AG09319 (cell line): Measurements from ENCODE around the gene SGO2.

Experiments
- DNase-seq: peaks from one replicate; pipeline ENCODE4 v3.0.0-alpha.2; 2010; ENCODE audit warnings: low read depth; ENCODE audit errors: extremely low read depth
- TF ChIP-seq, protein P1 (sequence below): IDR thresholded peaks from 2 replicates; pipeline ENCODE4 v1.5.1; 2011; ENCODE audit warnings: low read depth, mild to moderate bottlenecking, inconsistent platforms, low read length, moderate library complexity

SGO2 gene

DNA sequence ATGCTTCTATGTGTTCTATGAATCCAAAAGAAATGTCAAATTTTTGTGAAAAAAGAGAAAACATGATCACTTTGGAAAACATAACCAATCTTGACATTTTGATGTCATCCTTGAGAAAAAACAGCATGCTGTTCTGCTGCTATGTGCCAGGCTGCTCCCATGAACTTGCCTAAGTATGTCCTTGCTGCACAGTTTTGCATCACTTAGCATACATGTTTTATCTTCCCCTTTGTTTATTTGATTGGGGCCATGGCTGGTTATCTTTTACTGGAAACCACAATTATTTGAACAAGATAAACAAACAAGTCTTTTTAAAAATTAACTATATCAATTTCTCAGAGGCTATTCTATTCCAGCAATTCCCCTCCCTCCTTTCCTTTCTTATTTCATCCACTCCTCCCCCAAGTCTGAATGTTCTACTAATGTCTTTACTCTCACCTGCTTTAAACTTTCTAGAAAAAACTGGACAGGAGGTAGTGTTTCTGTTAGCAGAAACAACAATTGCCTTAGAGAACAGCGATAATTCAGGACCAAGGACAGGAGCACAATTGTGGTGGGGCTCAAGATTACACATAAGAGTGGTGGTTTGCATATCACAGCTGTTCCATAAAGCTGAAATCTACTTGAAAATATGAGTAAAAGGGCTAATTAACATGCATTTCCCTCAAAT lies 66.5 kb downstream of the SGO2 start:
- DNase-seq, result no peak
- TF ChIP-seq, protein P1, sequence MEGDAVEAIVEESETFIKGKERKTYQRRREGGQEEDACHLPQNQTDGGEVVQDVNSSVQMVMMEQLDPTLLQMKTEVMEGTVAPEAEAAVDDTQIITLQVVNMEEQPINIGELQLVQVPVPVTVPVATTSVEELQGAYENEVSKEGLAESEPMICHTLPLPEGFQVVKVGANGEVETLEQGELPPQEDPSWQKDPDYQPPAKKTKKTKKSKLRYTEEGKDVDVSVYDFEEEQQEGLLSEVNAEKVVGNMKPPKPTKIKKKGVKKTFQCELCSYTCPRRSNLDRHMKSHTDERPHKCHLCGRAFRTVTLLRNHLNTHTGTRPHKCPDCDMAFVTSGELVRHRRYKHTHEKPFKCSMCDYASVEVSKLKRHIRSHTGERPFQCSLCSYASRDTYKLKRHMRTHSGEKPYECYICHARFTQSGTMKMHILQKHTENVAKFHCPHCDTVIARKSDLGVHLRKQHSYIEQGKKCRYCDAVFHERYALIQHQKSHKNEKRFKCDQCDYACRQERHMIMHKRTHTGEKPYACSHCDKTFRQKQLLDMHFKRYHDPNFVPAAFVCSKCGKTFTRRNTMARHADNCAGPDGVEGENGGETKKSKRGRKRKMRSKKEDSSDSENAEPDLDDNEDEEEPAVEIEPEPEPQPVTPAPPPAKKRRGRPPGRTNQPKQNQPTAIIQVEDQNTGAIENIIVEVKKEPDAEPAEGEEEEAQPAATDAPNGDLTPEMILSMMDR, result no peak

DNA sequence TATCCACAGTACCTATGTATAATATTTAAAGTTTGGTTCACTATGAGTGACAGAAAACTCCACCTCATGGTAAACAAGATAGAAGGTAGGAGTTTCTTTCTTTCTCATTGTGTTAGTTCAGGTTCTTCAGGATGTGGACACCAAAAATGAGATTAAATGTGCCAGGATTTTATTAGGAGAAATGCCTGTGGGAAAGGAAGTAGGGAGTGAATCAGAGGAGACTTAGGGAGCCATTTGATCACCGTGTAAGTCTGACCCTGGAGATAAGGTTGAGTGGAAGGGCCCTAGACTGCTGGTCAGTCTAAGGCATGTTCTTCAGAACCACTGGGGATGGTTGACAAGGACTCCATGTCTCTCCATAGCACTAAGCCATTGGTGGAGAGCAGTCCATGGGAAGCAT lies 67.9 kb downstream of the SGO2 start:
- TF ChIP-seq, protein P1, result no peak
- no peak for DNase-seq

DNA sequence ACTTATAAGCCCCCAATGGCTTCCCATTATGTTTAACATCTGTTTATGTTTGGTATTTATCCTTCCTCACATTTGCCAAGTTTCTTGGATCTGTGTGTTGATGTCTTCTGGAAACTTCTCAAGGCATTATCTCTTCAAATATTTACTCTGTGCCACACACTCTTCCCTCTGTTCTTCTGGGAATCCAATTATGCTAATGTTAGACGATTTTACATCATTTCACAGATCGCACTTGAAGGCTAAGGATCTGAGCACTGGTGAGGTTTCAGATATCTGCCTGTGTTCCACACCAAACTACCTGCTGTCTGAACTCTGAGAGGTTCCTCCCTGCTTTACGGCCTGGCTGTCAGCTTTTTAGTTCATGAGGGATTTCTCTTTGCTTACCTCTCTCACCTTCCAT lies 69.9 kb downstream of the SGO2 start:
- TF ChIP-seq, protein P1, result no peak
- no peak for DNase-seq

DNA sequence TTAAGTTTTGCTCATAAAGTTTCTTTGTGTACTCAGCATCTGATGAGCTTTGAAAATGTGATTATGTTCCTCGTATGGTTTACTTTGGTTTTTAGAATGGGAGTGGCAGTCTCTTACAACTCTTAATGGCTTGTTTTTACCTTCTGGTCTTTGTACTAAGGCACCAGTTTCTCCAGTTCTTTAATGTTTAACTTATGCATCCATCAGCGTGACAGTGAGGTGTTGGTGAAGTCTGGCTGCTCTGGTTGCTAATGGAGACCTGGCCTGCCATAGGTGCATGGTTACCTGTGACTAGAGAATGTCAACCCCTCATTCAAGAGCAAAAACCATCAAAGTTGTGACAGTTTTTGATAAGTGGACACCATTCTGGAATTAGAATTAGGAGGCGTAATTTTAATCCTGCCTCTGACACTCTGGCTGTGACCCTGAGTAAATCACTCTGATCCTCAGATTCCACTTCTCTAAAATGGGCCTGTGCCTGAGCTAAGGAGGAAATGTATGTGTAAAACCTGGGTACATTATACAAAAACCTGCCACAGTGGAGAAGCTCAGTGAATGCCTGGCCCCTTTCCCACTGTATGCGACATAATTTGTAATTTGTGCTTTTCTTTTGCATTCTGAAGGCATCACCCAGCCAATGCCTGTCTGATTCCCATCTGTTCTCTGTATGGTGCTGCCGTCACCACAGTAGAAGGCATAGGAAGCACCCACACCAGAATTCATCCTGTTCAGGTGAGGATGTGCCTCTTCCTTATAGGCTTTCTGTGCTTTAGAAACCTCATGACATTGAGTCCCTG lies 71.0 kb downstream of the SGO2 start:
- DNase-seq, result no peak
- TF ChIP-seq, protein P1, result no peak

DNA sequence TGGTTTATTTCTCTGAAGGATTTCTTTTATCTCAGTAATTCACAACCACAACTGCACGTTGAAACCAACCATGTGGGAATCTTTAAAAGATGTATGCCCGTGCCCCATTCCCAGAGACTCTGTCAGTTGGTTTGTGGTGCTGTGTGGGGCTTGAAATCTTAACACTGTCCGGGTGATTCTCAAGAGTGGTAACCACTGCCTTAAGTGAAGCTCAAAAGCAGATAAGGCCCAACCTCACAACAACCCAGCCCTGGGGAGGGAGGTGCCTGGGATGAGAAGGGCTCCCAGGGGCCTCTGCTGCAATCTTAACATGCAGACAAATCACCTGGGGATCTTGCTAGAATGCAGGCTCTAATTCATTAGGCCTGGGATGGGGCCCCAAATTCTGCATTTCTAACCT lies 73.2 kb downstream of the SGO2 start:
- DNase-seq, result no peak
- TF ChIP-seq, protein P1, result no peak

DNA sequence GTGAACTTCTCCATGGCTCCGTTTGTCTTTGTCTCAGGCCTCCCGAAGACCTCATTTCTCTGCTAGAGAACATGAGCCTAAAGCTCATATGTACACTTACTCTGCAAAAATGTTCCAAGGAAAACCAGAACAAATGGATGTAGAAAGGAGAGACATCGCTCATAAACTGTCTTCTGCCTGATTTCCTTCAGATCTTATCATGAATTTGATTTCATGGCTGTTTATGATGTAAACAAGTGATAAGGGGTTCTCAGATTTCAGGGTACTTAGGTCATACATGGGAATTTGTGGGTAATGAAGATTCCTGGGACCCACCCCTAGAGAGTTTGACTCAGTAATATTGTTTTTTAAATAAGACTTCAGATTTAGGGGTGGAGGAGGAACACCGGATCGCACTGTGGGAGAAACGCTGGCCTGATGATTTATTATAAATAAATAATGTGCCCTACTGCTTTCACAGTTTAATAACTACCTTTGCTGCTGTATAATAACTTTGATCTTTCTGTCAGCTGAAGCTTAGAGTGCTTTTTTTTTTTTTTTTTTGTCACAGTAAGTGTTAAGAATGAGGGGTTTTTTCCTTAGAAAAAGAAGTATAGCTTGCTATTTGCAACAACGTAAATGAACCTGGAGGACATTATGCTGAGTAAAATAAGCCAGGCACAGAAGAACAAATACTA lies 74.7 kb downstream of the SGO2 start:
- TF ChIP-seq, protein P1, result no peak
- no peak for DNase-seq

DNA sequence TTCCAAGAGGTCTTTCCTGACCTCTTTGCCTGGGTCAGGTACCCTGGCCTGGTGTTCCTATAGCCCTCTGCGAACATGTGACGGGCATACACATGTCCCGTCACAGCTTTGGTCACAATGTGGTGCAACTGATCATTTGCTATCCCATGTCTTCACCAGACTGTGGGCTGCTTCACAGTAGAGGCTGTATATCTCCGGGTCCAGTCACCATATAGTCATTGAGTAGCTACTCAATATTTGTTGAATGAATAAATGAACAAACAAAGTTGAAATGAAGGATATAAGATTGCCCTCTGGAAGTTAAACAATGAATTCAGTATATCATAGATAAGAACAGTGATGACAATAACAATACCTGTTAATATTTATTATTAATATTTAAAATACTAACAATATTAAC lies 76.6 kb downstream of the SGO2 start:
- TF ChIP-seq, protein P1, result no peak
- DNase-seq, result no peak
